IMR-90 (cell line): ENCODE data around the gene TREM1. TPM values are rescaled to one million over a fixed set of nuclear protein-coding genes. Genes with fewer than 3 reads are reported as not detected.

Experiments used
- ATAC-seq: fragments of 200-7000 bp; cut with Tn5 transposase; 2 replicates; pipeline ENCODE4 v1.9.1; 2020; ENCODE audit warnings: low read depth, mild to moderate bottlenecking, moderate library complexity
- BruUV-seq: library from RNA; stranded (reverse); fragments of 400-500 nt; replicated peaks from 2 replicates; lab custom pipeline; 2021; lab: Mats Ljungman, UMichigan
- CTCF ChIA-PET: fragments of 300-600 bp; formaldehyde crosslinking; extraction: SDS; loops from one replicate; lab custom pipeline; 2021; ENCODE audit warnings: antibody characterized with exemption; lab: Yijun Ruan, JAX
- POLR2A ChIA-PET: fragments of 300-600 bp; sonication (Branson Sonifier 250); formaldehyde crosslinking; loops from one replicate; lab custom pipeline; 2022; ENCODE audit warnings: antibody characterized with exemption; ENCODE audit not compliant: unreplicated experiment; lab: Charles Lee
- DNase-seq: peaks from one replicate; pipeline ENCODE4 v3.0.0; 2013
- H2AFZ ChIP-seq: replicated peaks from 2 replicates; pipeline ENCODE3; 2013; ENCODE audit warnings: low read length, mild to moderate bottlenecking; ENCODE audit not compliant: poor library complexity
- H2AK5ac ChIP-seq: 2 replicates; pipeline ENCODE4 v1.6.1; 2013; ENCODE audit warnings: low read depth, low read length, inconsistent platforms
- H2AK9ac ChIP-seq: replicated peaks from 2 replicates; pipeline ENCODE3; 2013; ENCODE audit warnings: mild to moderate bottlenecking, low read depth, low read length, moderate library complexity; ENCODE audit not compliant: poor library complexity
- H2BK120ac ChIP-seq: 2 replicates; pipeline ENCODE4 v1.6.1; 2013; ENCODE audit warnings: low read depth, low read length, inconsistent platforms
- H2BK15ac ChIP-seq: 3 replicates; pipeline ENCODE4 v1.6.1; 2013; ENCODE audit warnings: low read depth, low read length, inconsistent platforms
- H2BK20ac ChIP-seq: 2 replicates; pipeline ENCODE4 v1.6.1; 2013; ENCODE audit warnings: low read depth, mild to moderate bottlenecking, inconsistent platforms, low read length, moderate library complexity
- H2BK5ac ChIP-seq: 2 replicates; pipeline ENCODE4 v1.6.1; 2013; ENCODE audit warnings: mild to moderate bottlenecking, low read depth, low read length, inconsistent platforms; ENCODE audit not compliant: poor library complexity, severe bottlenecking
- H3K14ac ChIP-seq: replicated peaks from 2 replicates; pipeline ENCODE4 v1.6.1; 2013; ENCODE audit warnings: low read depth, low read length, inconsistent platforms
- H3K18ac ChIP-seq: 2 replicates; pipeline ENCODE4 v1.6.1; 2013; ENCODE audit warnings: low read depth, low read length, control low read depth
- H3K23ac ChIP-seq: 2 replicates; pipeline ENCODE4 v1.6.1; 2013; ENCODE audit warnings: low read depth, low read length, inconsistent platforms
- H3K27ac ChIP-seq: 2 replicates; pipeline ENCODE4 v1.5.1; 2013; ENCODE audit warnings: mild to moderate bottlenecking, control low read depth, low read length; ENCODE audit not compliant: insufficient read depth
- H3K27me3 ChIP-seq: 2 replicates; pipeline ENCODE4 v1.6.1; 2013; ENCODE audit warnings: low read length; ENCODE audit not compliant: control insufficient read depth, insufficient read depth
- H3K36me3 ChIP-seq: 2 replicates; pipeline ENCODE4 v1.6.1; 2013; ENCODE audit warnings: low read length, mixed read lengths; ENCODE audit not compliant: control insufficient read depth, insufficient read depth
- H3K4ac ChIP-seq: 2 replicates; pipeline ENCODE4 v1.6.1; 2013; ENCODE audit warnings: low read depth, low read length, inconsistent platforms
- H3K4me1 ChIP-seq: 2 replicates; pipeline ENCODE4 v1.6.1; 2013; ENCODE audit warnings: low read length, mixed read lengths; ENCODE audit not compliant: control insufficient read depth, insufficient read depth
- H3K4me2 ChIP-seq: 2 replicates; pipeline ENCODE4 v1.6.1; 2013; ENCODE audit warnings: low read depth, mild to moderate bottlenecking, control low read depth, low read length, moderate library complexity
- H3K4me3 ChIP-seq: 2 replicates; pipeline ENCODE4 v1.5.1; 2013; ENCODE audit warnings: low read depth, mild to moderate bottlenecking, control low read depth, low read length, moderate library complexity; ENCODE audit not compliant: insufficient read depth
- H3K56ac ChIP-seq: 2 replicates; pipeline ENCODE4 v1.6.1; 2013; ENCODE audit warnings: low read length, inconsistent platforms; ENCODE audit not compliant: insufficient read depth; ENCODE audit errors: extremely low read depth
- H3K79me1 ChIP-seq, 2 experiments: 2 replicates each; pipeline ENCODE4 v1.6.1; 2013; ENCODE audit warnings: low read length in 2 of 2, inconsistent platforms in 1 of 2, low read depth in 1 of 2
- H3K9ac ChIP-seq: 2 replicates; pipeline ENCODE4 v1.6.1; 2013; ENCODE audit warnings: low read depth, low read length, control low read depth
- H3K9me1 ChIP-seq: 2 replicates; pipeline ENCODE4 v1.6.1; 2013; ENCODE audit warnings: low read length, inconsistent platforms; ENCODE audit not compliant: insufficient read depth
- H3K9me3 ChIP-seq: 2 replicates; pipeline ENCODE4 v1.6.1; 2013; ENCODE audit warnings: low read length; ENCODE audit not compliant: control insufficient read depth, insufficient read depth
- H4K20me1 ChIP-seq: 2 replicates; pipeline ENCODE4 v1.6.1; 2013; ENCODE audit warnings: low read length, inconsistent platforms; ENCODE audit not compliant: insufficient read depth
- H4K5ac ChIP-seq: 2 replicates; pipeline ENCODE4 v1.6.1; 2013; ENCODE audit warnings: mild to moderate bottlenecking, low read depth, low read length, control low read depth
- H4K8ac ChIP-seq, 2 experiments: 2 replicates each; pipeline ENCODE4 v1.6.1; 2013; ENCODE audit warnings: low read depth in 2 of 2, low read length in 2 of 2, control low read depth in 1 of 2, inconsistent platforms in 1 of 2
- H4K91ac ChIP-seq: 2 replicates; pipeline ENCODE4 v1.6.1; 2013; ENCODE audit warnings: low read depth, low read length, inconsistent platforms; ENCODE audit not compliant: insufficient read depth
- BHLHE40 ChIP-seq: fragments of 150-350 bp; IDR thresholded peaks from 2 replicates; pipeline ENCODE4 v1.6.1; 2016; ENCODE audit warnings: mild to moderate bottlenecking, low read depth, low read length
- FOS ChIP-seq: fragments of 150-350 bp; IDR thresholded peaks from 2 replicates; pipeline ENCODE4 v1.6.1; 2016; ENCODE audit warnings: low read depth, low read length
- RFX5 ChIP-seq: IDR thresholded peaks from 2 replicates; pipeline ENCODE4 v1.8.0; 2012; ENCODE audit warnings: low read depth, mild to moderate bottlenecking, low read length, moderate library complexity
- SMC3 ChIP-seq: fragments of 150-350 bp; IDR thresholded peaks from 2 replicates; pipeline ENCODE4 v1.6.1; 2016; ENCODE audit warnings: low read depth, mild to moderate bottlenecking, antibody characterized with exemption, low read length, moderate library complexity
- WGBS, 2 experiments: methylation state at CpG; one replicate each; pipeline versions ENCODE4 v1.1.5 to v1.1.7; 2013; ENCODE audit warnings: missing lambda C conversion rate in 2 of 2; ENCODE audit not compliant: insufficient read length in 1 of 2; ENCODE audit errors: extremely low coverage in 2 of 2; 5-methylcytosine and 5-hydroxymethylcytosine counted together
- dilution Hi-C: fragments of 300-500 bp; cut with HindIII; formaldehyde crosslinking; loops from one replicate; pipeline ENCODE4 v1.14.3; 2018; ENCODE audit warnings: low sequenced_read_pairs; ENCODE audit not compliant: unreplicated experiment
- in situ Hi-C: fragments of 300-500 bp; cut with MboI; formaldehyde crosslinking; loops from 3 replicates; pipeline ENCODE4 v1.14.3; 2019; ENCODE audit warnings: low sequenced_read_pairs, inconsistent platforms, mixed read lengths
- intact Hi-C: fragments of 100-400 bp; cut with micrococcal nuclease; formaldehyde crosslinking; loops from 2 replicates; pipeline ENCODE4 v1.10.0; 2022
- polyA plus RNA-seq, 3 experiments: library from polyadenylated mRNA; depleted of rRNA; stranded (reverse); fragments of >200 nt; gene quantifications; 2 replicates each; pipeline ENCODE4 v1.2.3, GENCODE V29; 2012; ENCODE audit warnings: low replicate concordance in 1 of 3
- total RNA-seq: library from RNA; depleted of rRNA; stranded (reverse); fragments of >200 nt; gene quantifications from 2 replicates; pipeline ENCODE4 v1.2.3, GENCODE V29; 2012

The TREM1 gene
- total and polyA plus RNA-seq, 2 of the 4 experiments (the other 2 are of a cell fraction) = not detected

DNA sequence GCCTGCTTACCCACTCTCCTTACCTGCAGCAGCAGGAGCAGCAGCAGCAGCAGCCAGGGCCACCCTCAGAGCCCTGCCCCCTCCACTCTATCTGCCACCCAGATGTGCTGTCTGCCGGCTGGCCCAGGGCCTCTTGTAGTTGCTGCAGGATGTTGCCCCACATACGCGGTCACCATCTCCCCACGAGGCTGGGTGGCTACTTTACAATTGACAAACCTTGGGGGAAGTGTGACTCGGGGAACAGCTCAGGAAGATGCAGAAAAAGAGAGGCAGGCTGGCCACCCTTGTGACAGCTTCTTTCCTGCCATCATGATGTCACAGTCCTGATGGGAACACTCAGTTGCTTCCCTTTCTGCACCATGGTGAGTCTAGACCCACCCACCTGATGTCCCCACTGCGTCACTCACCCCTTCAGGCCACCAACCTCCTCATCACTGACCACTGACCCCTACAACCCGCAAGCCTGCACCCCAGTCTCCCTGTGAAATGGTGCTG lies 14.5 kb downstream of the TREM1 start:
- no peak overlapping the region for H4K91ac ChIP-seq
- H3K4ac ChIP-seq = no peak overlapping the region
- no peak overlapping the region for H3K23ac ChIP-seq
- no peak overlapping the region for H3K9ac ChIP-seq
- H3K14ac ChIP-seq = no peak overlapping the region
- in situ Hi-C loops = no loop called here
- no peak overlapping the region for H3K27ac ChIP-seq
- H2BK15ac ChIP-seq = no peak overlapping the region
- dilution Hi-C loops = no loop called here
- no peak overlapping the region for H2BK20ac ChIP-seq
- H3K36me3 ChIP-seq = no peaks in the 10 kb centered on the region
- no peak overlapping the region for H4K8ac ChIP-seq
- no peak overlapping the region for H2AFZ ChIP-seq
- no peak overlapping the region for H3K56ac ChIP-seq
- CTCF ChIA-PET = no interaction called here
- no peak overlapping the region for H2AK9ac ChIP-seq
- no peaks in the 10 kb centered on the region for H3K9me1 ChIP-seq
- H3K4me3 ChIP-seq = no peak overlapping the region
- H4K20me1 ChIP-seq = no peaks in the 10 kb centered on the region
- H3K18ac ChIP-seq = no peak overlapping the region
- no peak overlapping the region for H3K4me2 ChIP-seq
- intact Hi-C loops = no loop called here
- ATAC-seq = no peak
- H2BK5ac ChIP-seq = no peak overlapping the region
- BruUV-seq = no TSS peak
- no peak for DNase-seq
- TF ChIP-seq SMC3 (no peak), BHLHE40 (no peak), FOS (no peak), RFX5 (no peak)
- no peak overlapping the region for H2BK120ac ChIP-seq
- H3K27me3 ChIP-seq = peaks cover 14% of the 10 kb centered on the region
- WGBS, 2 experiments = 71% methylated on average over 2 of the region's 7 CpGs; no CpG with 5 or more reads in 1 of the 2 experiments
- H4K5ac ChIP-seq = no peak overlapping the region
- POLR2A ChIA-PET = no interaction called here
- no peaks in the 10 kb centered on the region for H3K9me3 ChIP-seq
- no peaks in the 10 kb centered on the region for H3K79me1 ChIP-seq
- H3K4me1 ChIP-seq = no peaks in the 10 kb centered on the region
- H2AK5ac ChIP-seq = no peak overlapping the region
